Measurements from ENCODE around the gene DISP2.

DISP2 gene

DNA sequence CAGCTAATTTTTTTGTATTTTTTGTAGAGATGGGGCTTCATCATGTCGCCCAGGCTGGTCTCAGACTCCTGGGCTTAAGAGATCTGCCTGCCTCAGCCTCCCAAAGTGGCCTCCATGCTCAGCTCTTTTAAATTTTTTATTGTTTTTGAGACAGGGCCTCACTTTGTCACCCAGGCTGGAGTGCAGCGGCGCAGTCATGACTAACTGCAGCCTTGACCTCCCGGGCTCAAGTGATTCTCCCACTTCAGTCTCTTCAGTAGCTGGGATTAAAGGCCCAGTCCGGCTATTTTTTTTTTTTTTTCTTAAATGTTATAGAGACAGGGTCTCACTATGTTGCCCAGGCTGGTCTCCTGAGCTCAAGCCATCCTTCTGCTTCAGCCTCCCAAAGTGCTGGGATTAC, 67.7 kb downstream of the DISP2 start:
- DNase-seq (ENCODE audit: low read depth in 2 of 2): no peak

DNA sequence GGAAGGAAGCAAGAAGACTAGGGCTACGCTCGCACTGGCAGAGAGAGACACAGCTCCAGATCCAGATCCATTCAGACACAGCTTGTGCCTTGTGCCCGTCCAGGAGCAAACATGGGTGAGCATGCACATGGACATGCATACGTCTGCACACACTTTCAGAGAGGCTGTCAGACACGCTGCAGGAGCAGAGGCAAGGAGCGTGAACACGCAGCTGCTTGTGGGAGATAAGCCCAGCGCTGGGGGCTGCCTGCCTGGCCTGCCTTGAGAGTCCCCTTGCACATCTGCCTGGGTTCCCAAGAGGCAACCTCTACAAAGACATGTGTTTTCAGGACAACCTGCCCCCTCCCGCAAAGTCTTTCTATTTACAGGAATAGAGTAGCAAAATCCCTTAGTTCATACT, 69.2 kb downstream of the DISP2 start:
- no peak for DNase-seq (ENCODE audit: low read depth in 2 of 2)

DNA sequence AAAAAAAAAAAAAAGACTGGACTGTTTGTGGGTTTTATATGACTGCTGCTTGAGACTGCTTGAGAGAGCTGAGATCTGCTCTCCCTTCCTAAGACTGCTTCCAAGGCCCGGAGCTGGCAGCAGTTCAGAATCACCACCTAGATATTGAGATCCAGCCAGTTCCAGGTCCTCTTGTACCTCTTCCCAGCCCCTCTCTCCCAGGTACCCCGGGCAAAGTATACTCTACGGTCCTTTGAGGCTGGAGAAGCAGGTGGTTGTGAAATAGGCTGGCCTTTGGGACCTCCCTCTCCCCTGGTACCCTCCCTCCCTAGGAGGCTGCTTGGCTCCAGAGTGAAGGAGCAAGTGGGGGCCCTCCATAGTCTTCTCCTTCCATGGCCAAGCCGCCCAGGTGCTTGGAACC, 70.2 kb downstream of the DISP2 start:
- no peak for DNase-seq (ENCODE audit: low read depth in 2 of 2)

Data from stimulated activated CD8-positive, alpha-beta memory T cell treated with anti-CD3 and anti-CD28 coated beads, Interleukin-15, amount 100 ng/mL, for 48 hours (primary cell).